Cardiac muscle cell (in vitro differentiated cells and primary cell): Measurements from ENCODE around the gene CORO1C. TPM values are rescaled to one million over a fixed set of nuclear protein-coding genes. Genes with fewer than 3 reads are reported as not detected.
A peak's percentile ranks its signal among the peaks of the same experiment; 100 is the strongest.

Experiments used
- DNase-seq, 2 donors: peaks; one replicate each; pipeline versions ENCODE4 v3.0.0 to v3.0.0-alpha.2; 2010 to 2017; ENCODE audit warnings: low read depth in 1 of 2, low spot score in 1 of 2
- H3K27ac ChIP-seq: fragments of 200-600 bp; sonication (generic); 2 replicates; pipeline ENCODE4 v1.5.1; 2016
- H3K27me3 ChIP-seq: fragments of 200-600 bp; sonication (generic); 2 replicates; pipeline ENCODE4 v1.6.0; 2016; ENCODE audit warnings: control low read depth
- H3K36me3 ChIP-seq: fragments of 200-600 bp; sonication (generic); 2 replicates; pipeline ENCODE4 v1.5.1; 2016; ENCODE audit warnings: control low read depth
- H3K4me1 ChIP-seq: fragments of 200-600 bp; sonication (generic); 2 replicates; pipeline ENCODE4 v1.8.1; 2017; ENCODE audit warnings: low read depth, mild to moderate bottlenecking, mixed run types
- H3K4me3 ChIP-seq: fragments of 200-600 bp; sonication (generic); 2 replicates; pipeline ENCODE4 v1.5.1; 2016; ENCODE audit warnings: mild to moderate bottlenecking
- H3K9me3 ChIP-seq: fragments of 200-600 bp; sonication (generic); 2 replicates; pipeline ENCODE4 v1.5.1; 2017; ENCODE audit warnings: low read depth, mild to moderate bottlenecking, control low read depth
- CTCF ChIP-seq: IDR thresholded peaks from 2 replicates; pipeline ENCODE4 v1.5.1; 2012; ENCODE audit warnings: low read depth, mild to moderate bottlenecking, low read length
- polyA plus RNA-seq: library from polyadenylated mRNA; unstranded; fragments of >200 nt; fragmentation: Nextera tagmentation; extraction: Ambion mirVana; gene quantifications from 2 replicates; pipeline ENCODE4 v1.2.1, GENCODE V29; 2016
- total RNA-seq: library from RNA; depleted of rRNA; stranded (reverse); fragments of >200 nt; gene quantifications from 2 replicates; pipeline ENCODE4 v1.2.3, GENCODE V29; 2016

The CORO1C gene
- total and polyA plus RNA-seq, 2 experiments from 2014 or later = 65.4 to 72.5 TPM

DNA sequence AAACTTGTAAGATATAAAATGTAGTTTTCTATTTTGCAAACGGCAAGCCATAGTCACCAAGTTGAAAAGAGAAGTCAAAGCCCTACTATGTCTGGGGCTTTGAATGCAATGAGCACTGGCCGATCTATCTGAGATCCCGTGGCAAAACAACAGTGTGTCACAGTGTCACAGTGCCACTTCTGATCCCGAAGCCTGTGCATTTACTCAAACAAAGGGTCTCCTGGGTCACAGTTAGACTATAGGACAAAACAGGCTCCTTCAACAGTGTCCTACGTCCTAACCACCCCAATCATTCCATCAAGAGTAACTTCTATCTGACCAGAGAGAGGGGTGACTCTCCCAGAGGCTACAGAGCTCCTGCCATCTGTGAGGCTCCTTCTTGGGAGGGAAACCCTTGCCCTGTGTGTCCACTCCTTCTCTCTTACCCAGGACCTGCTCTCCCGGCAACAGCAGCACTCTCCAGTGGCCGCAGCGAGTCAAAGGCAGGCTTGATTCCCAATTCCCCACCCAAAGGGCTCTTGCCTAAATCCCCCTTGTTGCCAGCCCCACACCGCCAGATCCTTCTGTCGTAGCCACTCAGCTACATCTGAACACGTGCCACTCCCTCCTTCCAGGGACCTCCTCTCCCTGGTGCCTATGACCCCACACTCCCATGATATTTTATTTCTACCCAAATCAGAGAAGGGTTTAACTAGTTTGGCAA, 83.6 kb downstream of the CORO1C start:
- DNase-seq = no peak
- H3K36me3 ChIP-seq = peaks cover 53% of the 10 kb centered on the region

DNA sequence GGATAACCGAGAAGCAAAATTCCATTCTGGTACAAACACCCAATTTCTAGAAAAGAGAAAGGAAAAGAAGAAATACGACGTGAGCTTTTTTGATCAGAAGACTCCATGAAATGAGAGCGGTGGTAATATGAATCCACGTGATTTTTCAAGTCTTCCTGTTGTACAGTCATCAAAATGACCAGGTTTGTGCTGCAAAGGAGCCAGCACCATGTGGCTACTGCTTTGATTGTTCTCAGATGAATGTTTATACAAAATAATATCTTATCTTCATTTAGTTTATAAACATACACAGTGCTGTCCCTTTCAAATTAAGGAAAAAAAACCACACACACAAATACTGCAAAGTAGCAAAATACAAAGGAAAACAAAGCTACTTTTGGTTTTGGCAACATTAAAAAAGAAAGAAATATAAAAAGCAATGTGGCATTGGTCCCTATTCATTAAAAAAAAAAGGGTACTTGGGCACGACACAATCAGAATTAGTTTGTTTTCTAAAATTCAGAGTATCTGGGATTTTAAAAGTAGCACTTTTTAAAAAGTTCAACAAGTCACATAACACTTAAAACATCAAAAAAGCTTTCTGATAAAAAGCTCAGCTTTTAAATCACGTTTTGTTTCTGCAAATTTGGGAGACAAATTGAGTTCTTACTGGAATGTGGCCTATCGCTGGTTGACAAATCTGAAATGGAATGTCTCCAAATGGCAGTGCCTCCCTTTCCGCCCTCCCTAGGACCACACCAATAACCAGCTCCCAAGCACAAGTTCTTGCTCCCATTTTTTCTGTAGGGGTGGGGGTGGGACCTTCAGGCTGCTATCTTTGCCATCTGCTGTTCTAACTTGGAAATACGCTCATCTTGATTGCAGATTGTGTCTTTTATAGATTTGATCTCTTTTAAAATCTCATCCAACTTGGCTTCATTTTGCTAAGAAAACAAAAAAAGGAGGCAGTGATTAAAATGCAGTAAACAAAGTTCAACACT, 84.4 kb downstream of the CORO1C start:
- H3K4me3 ChIP-seq = no peak overlapping the region
- TF ChIP-seq CTCF = no peak
- no peak for DNase-seq
- no peaks in the 10 kb centered on the region for H3K9me3 ChIP-seq
- no peak overlapping the region for H3K27ac ChIP-seq
- no peaks in the 10 kb centered on the region for H3K27me3 ChIP-seq
- peaks cover 7% of the 10 kb centered on the region for H3K4me1 ChIP-seq
- H3K36me3 ChIP-seq = peaks cover 53% of the 10 kb centered on the region

More for the DNA sequence above, 83.6 kb downstream of the CORO1C start:
- H3K27ac ChIP-seq = no peak overlapping the region
- no peak overlapping the region for H3K4me3 ChIP-seq
- TF ChIP-seq CTCF = no peak
- H3K4me1 ChIP-seq = peaks cover 11% of the 10 kb centered on the region
- no peaks in the 10 kb centered on the region for H3K27me3 ChIP-seq
- H3K9me3 ChIP-seq = no peaks in the 10 kb centered on the region

DNA sequence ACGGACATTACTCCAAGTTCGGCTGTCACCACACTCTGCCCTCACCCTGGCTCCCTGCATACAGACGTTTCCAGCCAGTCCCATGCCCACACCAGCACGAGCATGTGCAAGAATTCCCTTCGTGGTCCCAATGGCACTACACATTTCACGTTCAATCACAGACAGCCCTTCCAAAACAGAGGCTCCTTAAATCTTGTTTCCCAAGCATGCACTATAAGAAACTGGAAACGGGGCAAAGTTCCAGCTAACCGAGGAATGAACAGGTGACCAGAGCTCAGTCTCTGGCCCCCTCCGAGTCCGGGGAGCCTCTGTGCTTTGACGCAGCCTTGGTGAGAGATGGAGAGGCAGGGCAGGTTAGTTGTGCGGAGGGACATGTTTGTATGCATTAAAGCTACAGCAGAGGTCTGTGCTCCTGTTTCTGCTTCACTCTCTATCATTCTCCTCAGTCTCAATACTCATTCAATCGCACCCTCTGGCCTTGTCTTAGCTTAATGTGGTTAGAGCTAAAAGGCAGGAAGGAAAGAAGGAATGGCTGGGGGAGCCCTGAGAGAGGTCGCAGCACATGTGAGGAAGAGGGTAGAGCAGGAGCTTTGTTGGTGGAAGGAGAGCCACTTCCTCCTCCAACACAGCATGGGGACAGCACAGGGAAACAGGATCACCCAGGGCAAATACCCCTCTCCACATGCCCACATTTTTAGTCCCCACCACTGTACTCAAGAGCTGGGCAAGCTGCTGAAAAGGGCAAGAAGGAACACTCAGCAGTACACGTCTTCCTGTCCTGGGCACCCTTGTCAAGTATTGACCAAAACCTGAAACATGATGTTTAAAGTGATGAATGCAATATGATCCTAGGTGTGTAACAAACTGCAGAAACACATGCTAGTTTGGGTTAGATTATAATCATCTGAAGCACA, 85.4 kb downstream of the CORO1C start:
- no peak for TF ChIP-seq CTCF
- Histone ChIP-seq H3K36me3 (peaks cover 45% of the 10 kb centered on the region), H3K4me3 (no peak overlapping the region), H3K9me3 (no peaks in the 10 kb centered on the region), H3K27me3 (no peaks in the 10 kb centered on the region), H3K27ac (peak overlapping the region; percentile 16), H3K4me1 (peaks cover 7% of the 10 kb centered on the region)
- no peak for DNase-seq

GRCh38 chr12:108644811-108645120, 86.6 kb downstream of the CORO1C start:
- TF ChIP-seq CTCF = no peak
- H3K27ac ChIP-seq = no peak overlapping the region
- no peaks in the 10 kb centered on the region for H3K27me3 ChIP-seq
- peaks cover 7% of the 10 kb centered on the region for H3K4me1 ChIP-seq
- no peaks in the 10 kb centered on the region for H3K9me3 ChIP-seq
- DNase-seq = no peak
- H3K36me3 ChIP-seq = peaks cover 38% of the 10 kb centered on the region
- H3K4me3 ChIP-seq = no peak overlapping the region
